HepG2 (cell line): ENCODE measurements around the gene CPSF7. TPM values are rescaled to one million over a fixed set of nuclear protein-coding genes. Genes with fewer than 3 reads are reported as not detected.

Source experiments
- AFF4 ChIP-seq: sonication (generic); formaldehyde crosslinking; IDR thresholded peaks from 2 replicates; pipeline ENCODE4 v1.4.0; 2020; ENCODE audit warnings: missing genetic modification reagents
- ATRX ChIP-seq: sonication (generic); formaldehyde crosslinking; IDR thresholded peaks from 2 replicates; pipeline ENCODE4 v1.4.0; 2020; ENCODE audit warnings: missing genetic modification reagents, borderline replicate concordance
- ETV5 ChIP-seq: IDR thresholded peaks from 2 replicates; pipeline ENCODE4 v1.6.1; 2018; ENCODE audit warnings: missing biosample characterization, missing genetic modification reagents, inconsistent platforms, borderline replicate concordance
- FOXM1 ChIP-seq: sonication (generic); formaldehyde crosslinking; IDR thresholded peaks from 2 replicates; pipeline ENCODE4 v1.5.0; 2020; ENCODE audit warnings: missing genetic modification reagents
- KDM1A ChIP-seq: IDR thresholded peaks from 2 replicates; pipeline ENCODE4 v1.6.1; 2016; ENCODE audit warnings: missing compliant biosample characterization
- KDM2A ChIP-seq: sonication (generic); formaldehyde crosslinking; IDR thresholded peaks from 2 replicates; pipeline ENCODE4 v1.4.0; 2020; ENCODE audit warnings: low read depth, missing genetic modification reagents, borderline replicate concordance
- KMT2B ChIP-seq: IDR thresholded peaks from 2 replicates; pipeline ENCODE4 v1.6.1; 2016; ENCODE audit warnings: missing genetic modification reagents, missing compliant biosample characterization
- MED13 ChIP-seq: sonication (generic); formaldehyde crosslinking; IDR thresholded peaks from 2 replicates; pipeline ENCODE4 v1.5.0; 2020; ENCODE audit warnings: missing genetic modification reagents
- MYNN ChIP-seq: sonication (generic); formaldehyde crosslinking; IDR thresholded peaks from 2 replicates; pipeline ENCODE4 v1.4.0; 2020; ENCODE audit warnings: mild to moderate bottlenecking, low read depth, missing genetic modification reagents
- NRL ChIP-seq: sonication (generic); formaldehyde crosslinking; IDR thresholded peaks from 2 replicates; pipeline ENCODE4 v1.5.0; 2020; ENCODE audit warnings: missing genetic modification reagents, mild to moderate bottlenecking, moderate library complexity, borderline replicate concordance
- PAWR ChIP-seq: sonication (generic); formaldehyde crosslinking; IDR thresholded peaks from 2 replicates; pipeline ENCODE4 v1.4.0; 2020; ENCODE audit warnings: missing genetic modification reagents, mild to moderate bottlenecking, borderline replicate concordance
- SOX13 ChIP-seq, 3 experiments: fragments of 450-650 bp in 1 of 3; sonication (generic) in 1 of 3; formaldehyde crosslinking in 1 of 3; IDR thresholded peaks in 2 of 3; conservative IDR thresholded peaks in 1 of 3; 2 replicates each; pipeline versions ENCODE4 v1.5.0 to v1.6.1; 2016 to 2020; ENCODE audit warnings: antibody characterized with exemption in 1 of 3, mild to moderate bottlenecking in 1 of 3, missing compliant biosample characterization in 1 of 3, missing genetic modification reagents in 1 of 3, moderate library complexity in 1 of 3
- YEATS4 ChIP-seq: sonication (generic); formaldehyde crosslinking; IDR thresholded peaks from 2 replicates; pipeline ENCODE4 v1.4.0; 2020; ENCODE audit warnings: missing genetic modification reagents, borderline replicate concordance
- ZBTB43 ChIP-seq: sonication (generic); formaldehyde crosslinking; conservative IDR thresholded peaks from 2 replicates; pipeline ENCODE4 v1.4.0; 2020; ENCODE audit warnings: missing genetic modification reagents
- ZNF354B ChIP-seq: sonication (generic); formaldehyde crosslinking; IDR thresholded peaks from 2 replicates; pipeline ENCODE4 v1.8.0; 2022; ENCODE audit warnings: mild to moderate bottlenecking, missing genetic modification reagents
- ZNF639 ChIP-seq: conservative IDR thresholded peaks from 2 replicates; pipeline ENCODE4 v1.6.1; 2018; ENCODE audit warnings: missing genetic modification reagents
- ZNF839 ChIP-seq: sonication (generic); formaldehyde crosslinking; IDR thresholded peaks from 2 replicates; pipeline ENCODE4 v1.4.0; 2020; ENCODE audit warnings: missing genetic modification reagents, mild to moderate bottlenecking, borderline replicate concordance
- polyA plus RNA-seq, 8 experiments: library from polyadenylated mRNA; depleted of rRNA in 3 of 8; stranded (reverse) in 7 of 8; unstranded in 1 of 8; fragments of >200 nt; fragmentation: Illumina TruSeq in 4 of 8; extraction: Trizol in 4 of 8; gene quantifications; 2 replicates each; pipeline versions ENCODE4 v1.2.1 to v1.2.3, GENCODE V29; 2011 to 2016; ENCODE audit warnings: low read depth in 4 of 8, missing spikeins in 1 of 8, mixed read lengths in 1 of 8; ENCODE audit not compliant: insufficient read depth in 1 of 8
- total RNA-seq, 5 experiments: library from RNA; depleted of rRNA; stranded (reverse); fragments of >200 nt; fragmentation: Illumina TruSeq; extraction: Trizol; gene quantifications; 2 replicates each; pipeline ENCODE4 v1.2.3, GENCODE V29; 2016; ENCODE audit warnings: low read depth in 1 of 5
- TF ChIP-seq, protein P1 (sequence below): sonication (generic); formaldehyde crosslinking; IDR thresholded peaks from 2 replicates; pipeline ENCODE4 v1.4.0; 2020; ENCODE audit warnings: low read depth, mild to moderate bottlenecking, missing genetic modification reagents
- TF ChIP-seq, protein P2 (sequence below): IDR thresholded peaks from 2 replicates; pipeline ENCODE4 v1.6.1; 2016; ENCODE audit warnings: missing compliant biosample characterization, missing genetic modification reagents, borderline replicate concordance

CPSF7 gene
- total and polyA plus RNA-seq, 2 of the 13 experiments (the other 11 are each of a cell fraction or from before 2014, with no cell fraction given), result 34.1 to 36.8 TPM

DNA sequence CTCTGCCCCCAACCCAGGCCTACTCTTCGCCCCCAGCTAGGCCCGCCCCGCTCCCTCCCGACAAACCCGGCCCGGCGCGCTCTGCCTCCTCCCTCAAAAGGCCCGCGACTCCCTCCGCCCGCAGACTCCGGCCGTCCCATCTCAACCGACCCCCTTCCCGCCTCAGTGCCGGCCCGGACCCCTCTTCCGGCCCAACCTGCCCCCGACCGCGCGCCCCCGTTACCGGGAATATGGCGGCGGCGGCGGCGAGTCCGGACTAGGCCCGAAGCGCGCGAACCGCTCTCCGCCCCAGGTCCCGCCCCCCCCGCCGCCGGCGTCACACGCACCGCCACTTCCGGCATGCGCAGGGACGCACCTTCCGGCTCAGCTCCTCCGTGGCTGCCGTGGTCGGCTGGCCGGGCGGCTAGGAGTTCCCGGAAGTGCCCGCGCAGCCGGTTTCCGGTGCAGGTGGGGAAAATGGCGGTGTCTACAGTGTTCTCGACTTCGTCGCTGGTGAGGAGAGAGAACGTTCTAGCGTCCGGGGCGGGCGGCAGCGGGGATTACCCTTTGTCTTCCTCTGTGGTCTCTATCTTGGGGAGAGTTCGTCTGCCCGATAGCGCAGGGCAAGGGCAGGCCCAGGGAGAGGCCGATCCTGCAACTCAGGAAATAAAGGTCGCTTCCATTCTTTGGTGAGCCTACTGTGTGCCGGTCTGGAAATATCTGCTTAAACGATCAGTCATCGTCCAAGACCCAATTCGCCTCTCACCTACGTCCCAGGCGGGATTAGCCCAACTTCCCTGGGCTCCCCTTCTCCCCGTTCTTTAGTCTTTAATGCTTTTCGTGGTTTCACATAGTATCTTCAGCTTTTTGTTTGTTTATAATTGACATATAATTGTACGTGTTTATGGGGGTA is at the start of gene CPSF7, which contains the start of gene SDHAF2 (continued):
- TF ChIP-seq, protein P1, sequence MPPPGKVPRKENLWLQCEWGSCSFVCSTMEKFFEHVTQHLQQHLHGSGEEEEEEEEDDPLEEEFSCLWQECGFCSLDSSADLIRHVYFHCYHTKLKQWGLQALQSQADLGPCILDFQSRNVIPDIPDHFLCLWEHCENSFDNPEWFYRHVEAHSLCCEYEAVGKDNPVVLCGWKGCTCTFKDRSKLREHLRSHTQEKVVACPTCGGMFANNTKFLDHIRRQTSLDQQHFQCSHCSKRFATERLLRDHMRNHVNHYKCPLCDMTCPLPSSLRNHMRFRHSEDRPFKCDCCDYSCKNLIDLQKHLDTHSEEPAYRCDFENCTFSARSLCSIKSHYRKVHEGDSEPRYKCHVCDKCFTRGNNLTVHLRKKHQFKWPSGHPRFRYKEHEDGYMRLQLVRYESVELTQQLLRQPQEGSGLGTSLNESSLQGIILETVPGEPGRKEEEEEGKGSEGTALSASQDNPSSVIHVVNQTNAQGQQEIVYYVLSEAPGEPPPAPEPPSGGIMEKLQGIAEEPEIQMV, result peak; percentile 49; the same call in 1 of the 2 replicates
- no peak for TF ChIP-seq KDM1A (CRISPR knock-in tag)
- peak; percentile 71 for TF ChIP-seq ZBTB43 (CRISPR knock-in tag)
- no peak; the same call in 1 of the 2 replicates for TF ChIP-seq PAWR (CRISPR knock-in tag)
- peak; percentile 87; the same call in 1 of the 2 replicates for TF ChIP-seq NRL (CRISPR knock-in tag)
- no peak for TF ChIP-seq SOX13 (IDR thresholded peaks at IDR 0.05)
- TF ChIP-seq SOX13 (CRISPR knock-in tag; conservative IDR thresholded peaks at IDR 0.05 in 1 of 2, IDR thresholded peaks at IDR 0.05 in 1 of 2), result no peak; a peak in 1 of 4 replicates
- TF ChIP-seq MED13 (CRISPR knock-in tag), result peak; percentile 53; the same call in 1 of the 2 replicates
- TF ChIP-seq KMT2B (CRISPR knock-in tag), result peak; percentile 87
- TF ChIP-seq KDM2A (CRISPR knock-in tag), result peak; percentile 82
- TF ChIP-seq YEATS4 (CRISPR knock-in tag), result peak; percentile 94
- TF ChIP-seq, protein P2, sequence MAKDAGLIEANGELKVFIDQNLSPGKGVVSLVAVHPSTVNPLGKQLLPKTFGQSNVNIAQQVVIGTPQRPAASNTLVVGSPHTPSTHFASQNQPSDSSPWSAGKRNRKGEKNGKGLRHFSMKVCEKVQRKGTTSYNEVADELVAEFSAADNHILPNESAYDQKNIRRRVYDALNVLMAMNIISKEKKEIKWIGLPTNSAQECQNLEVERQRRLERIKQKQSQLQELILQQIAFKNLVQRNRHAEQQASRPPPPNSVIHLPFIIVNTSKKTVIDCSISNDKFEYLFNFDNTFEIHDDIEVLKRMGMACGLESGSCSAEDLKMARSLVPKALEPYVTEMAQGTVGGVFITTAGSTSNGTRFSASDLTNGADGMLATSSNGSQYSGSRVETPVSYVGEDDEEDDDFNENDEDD (CRISPR knock-in tag), result peak; percentile 85
- peak; percentile 99 for TF ChIP-seq ZNF639
- no peak for TF ChIP-seq MYNN (CRISPR knock-in tag)
- TF ChIP-seq FOXM1, result no peak
- no peak for TF ChIP-seq ATRX (CRISPR knock-in tag)
- no peak for TF ChIP-seq ZNF354B (CRISPR knock-in tag)
- TF ChIP-seq AFF4 (CRISPR knock-in tag), result no peak
- TF ChIP-seq ETV5 (CRISPR knock-in tag), result peak; percentile 85
- no peak for TF ChIP-seq ZNF839 (CRISPR knock-in tag)
